Liver (tissue), 3 donors: Measurements from ENCODE around the gene UIMC1.

Experiments
- ATF3 ChIP-seq: IDR thresholded peaks from 2 replicates; pipeline ENCODE4 v1.6.1; 2016; ENCODE audit warnings: antibody characterized with exemption
- JUND ChIP-seq, 2 donors: IDR thresholded peaks; 2 replicates each; pipeline ENCODE4 v1.6.1; 2016; ENCODE audit warnings: antibody characterized with exemption in 2 of 2
- RAD21 ChIP-seq, 2 donors: IDR thresholded peaks; 2 replicates each; pipeline ENCODE4 v1.6.1; 2016; ENCODE audit warnings: antibody characterized with exemption in 2 of 2, mild to moderate bottlenecking in 2 of 2
- SP1 ChIP-seq: IDR thresholded peaks from 2 replicates; pipeline ENCODE4 v1.6.1; 2018; ENCODE audit warnings: antibody characterized with exemption, mild to moderate bottlenecking
- TAF1 ChIP-seq: conservative IDR thresholded peaks from 2 replicates; pipeline ENCODE4 v1.6.1; 2016; ENCODE audit warnings: antibody characterized with exemption, mild to moderate bottlenecking
- TF ChIP-seq, protein P1 (sequence below): IDR thresholded peaks from 2 replicates; pipeline ENCODE4 v1.6.1; 2016; ENCODE audit warnings: antibody characterized with exemption, mild to moderate bottlenecking
- TF ChIP-seq, protein P2 (sequence below): fragments of 150-350 bp; IDR thresholded peaks from 2 replicates; pipeline ENCODE4 v1.5.1; 2017; ENCODE audit warnings: improper control_type of control experiment, low read depth, low read length; ENCODE audit not compliant: missing input control
- TF ChIP-seq, protein P3 (sequence below): IDR thresholded peaks from 2 replicates; pipeline ENCODE4 v1.6.1; 2016; ENCODE audit warnings: antibody characterized with exemption
- donor health status: healthy.
- donor health status: healthy.

DNA sequence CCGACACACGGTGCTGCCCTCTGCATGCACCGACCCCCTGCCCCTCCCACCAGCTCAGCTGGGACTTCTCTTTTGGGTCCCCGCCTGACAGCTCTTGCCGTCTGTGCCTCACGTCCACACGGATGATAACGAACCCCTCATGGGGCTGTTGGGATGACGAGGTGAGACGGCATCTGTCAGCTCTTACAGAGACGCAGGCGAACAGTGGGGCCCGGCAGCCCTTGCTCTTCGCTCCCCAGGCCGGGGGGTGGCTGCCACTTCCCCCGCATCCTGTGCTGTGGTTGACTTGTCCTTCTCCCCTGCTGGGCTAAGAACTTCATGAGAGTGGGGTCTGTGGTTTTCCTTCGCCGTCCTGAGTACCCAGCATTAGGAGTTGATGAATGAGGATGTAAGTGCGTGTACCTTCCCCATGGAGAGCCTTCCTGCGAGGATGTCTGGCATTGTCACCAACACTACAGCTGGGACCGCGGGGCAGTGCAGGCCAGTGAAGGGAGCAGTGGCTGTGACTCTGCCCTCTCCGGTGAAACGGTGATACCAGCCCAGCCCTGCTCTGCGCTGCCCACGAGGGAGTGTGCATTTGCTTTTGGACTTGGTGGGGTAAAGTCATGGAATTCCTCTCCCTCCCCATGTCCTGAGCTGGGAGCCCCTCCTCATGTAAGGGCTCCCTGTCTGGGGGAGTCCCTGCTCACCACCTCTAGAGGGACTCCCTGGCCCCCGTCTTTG lies 130.6 kb downstream of the UIMC1 start:
- TF ChIP-seq, protein P1, sequence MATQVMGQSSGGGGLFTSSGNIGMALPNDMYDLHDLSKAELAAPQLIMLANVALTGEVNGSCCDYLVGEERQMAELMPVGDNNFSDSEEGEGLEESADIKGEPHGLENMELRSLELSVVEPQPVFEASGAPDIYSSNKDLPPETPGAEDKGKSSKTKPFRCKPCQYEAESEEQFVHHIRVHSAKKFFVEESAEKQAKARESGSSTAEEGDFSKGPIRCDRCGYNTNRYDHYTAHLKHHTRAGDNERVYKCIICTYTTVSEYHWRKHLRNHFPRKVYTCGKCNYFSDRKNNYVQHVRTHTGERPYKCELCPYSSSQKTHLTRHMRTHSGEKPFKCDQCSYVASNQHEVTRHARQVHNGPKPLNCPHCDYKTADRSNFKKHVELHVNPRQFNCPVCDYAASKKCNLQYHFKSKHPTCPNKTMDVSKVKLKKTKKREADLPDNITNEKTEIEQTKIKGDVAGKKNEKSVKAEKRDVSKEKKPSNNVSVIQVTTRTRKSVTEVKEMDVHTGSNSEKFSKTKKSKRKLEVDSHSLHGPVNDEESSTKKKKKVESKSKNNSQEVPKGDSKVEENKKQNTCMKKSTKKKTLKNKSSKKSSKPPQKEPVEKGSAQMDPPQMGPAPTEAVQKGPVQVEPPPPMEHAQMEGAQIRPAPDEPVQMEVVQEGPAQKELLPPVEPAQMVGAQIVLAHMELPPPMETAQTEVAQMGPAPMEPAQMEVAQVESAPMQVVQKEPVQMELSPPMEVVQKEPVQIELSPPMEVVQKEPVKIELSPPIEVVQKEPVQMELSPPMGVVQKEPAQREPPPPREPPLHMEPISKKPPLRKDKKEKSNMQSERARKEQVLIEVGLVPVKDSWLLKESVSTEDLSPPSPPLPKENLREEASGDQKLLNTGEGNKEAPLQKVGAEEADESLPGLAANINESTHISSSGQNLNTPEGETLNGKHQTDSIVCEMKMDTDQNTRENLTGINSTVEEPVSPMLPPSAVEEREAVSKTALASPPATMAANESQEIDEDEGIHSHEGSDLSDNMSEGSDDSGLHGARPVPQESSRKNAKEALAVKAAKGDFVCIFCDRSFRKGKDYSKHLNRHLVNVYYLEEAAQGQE, result no peak
- TF ChIP-seq, protein P2, sequence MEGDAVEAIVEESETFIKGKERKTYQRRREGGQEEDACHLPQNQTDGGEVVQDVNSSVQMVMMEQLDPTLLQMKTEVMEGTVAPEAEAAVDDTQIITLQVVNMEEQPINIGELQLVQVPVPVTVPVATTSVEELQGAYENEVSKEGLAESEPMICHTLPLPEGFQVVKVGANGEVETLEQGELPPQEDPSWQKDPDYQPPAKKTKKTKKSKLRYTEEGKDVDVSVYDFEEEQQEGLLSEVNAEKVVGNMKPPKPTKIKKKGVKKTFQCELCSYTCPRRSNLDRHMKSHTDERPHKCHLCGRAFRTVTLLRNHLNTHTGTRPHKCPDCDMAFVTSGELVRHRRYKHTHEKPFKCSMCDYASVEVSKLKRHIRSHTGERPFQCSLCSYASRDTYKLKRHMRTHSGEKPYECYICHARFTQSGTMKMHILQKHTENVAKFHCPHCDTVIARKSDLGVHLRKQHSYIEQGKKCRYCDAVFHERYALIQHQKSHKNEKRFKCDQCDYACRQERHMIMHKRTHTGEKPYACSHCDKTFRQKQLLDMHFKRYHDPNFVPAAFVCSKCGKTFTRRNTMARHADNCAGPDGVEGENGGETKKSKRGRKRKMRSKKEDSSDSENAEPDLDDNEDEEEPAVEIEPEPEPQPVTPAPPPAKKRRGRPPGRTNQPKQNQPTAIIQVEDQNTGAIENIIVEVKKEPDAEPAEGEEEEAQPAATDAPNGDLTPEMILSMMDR, result no peak
- TF ChIP-seq RAD21 (IDR thresholded peaks at IDR 0.05), result no peak
- TF ChIP-seq ATF3, result no peak
- TF ChIP-seq JUND (IDR thresholded peaks at IDR 0.05), result no peak
- no peak for TF ChIP-seq TAF1
- TF ChIP-seq SP1, result no peak
- TF ChIP-seq, protein P3, sequence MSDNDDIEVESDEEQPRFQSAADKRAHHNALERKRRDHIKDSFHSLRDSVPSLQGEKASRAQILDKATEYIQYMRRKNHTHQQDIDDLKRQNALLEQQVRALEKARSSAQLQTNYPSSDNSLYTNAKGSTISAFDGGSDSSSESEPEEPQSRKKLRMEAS, result no peak
